HG03378 (cell line): Measurements from ENCODE around the gene SBF2.
A peak's percentile ranks its signal among the peaks of the same experiment; 100 is the strongest.
"Not testable (repeated sequence)": the region's sequence is repeated elsewhere in the genome, so short reads cannot be mapped to it uniquely, and the experiment has no call there.

ENCODE experiments used
- ATAC-seq: cut with Tn5 transposase; IDR thresholded peaks from one replicate; pipeline ENCODE4 v1.9.1; 2021; ENCODE audit warnings: mild to moderate bottlenecking, moderate library complexity; ENCODE audit not compliant: unreplicated experiment

SBF2 gene

DNA sequence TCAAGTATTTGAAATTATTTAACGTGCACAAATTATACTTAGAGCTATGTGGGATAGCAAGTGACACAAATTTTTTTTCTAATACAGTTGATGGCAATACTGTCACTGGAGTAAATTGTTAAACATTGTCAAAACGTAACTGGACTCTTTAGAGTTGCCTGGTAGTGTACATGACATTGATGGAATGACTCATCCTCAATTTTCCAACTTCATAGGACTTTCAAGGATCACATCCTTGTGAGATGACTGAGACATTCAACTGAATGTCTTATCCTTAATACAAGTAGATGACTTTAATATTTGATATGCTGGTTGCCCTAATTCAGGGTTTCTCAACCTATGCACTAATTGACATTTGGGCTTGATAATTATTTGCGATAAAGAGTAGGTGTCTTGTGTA, 320.1 kb downstream of the SBF2 start:
- ATAC-seq = no peak

DNA sequence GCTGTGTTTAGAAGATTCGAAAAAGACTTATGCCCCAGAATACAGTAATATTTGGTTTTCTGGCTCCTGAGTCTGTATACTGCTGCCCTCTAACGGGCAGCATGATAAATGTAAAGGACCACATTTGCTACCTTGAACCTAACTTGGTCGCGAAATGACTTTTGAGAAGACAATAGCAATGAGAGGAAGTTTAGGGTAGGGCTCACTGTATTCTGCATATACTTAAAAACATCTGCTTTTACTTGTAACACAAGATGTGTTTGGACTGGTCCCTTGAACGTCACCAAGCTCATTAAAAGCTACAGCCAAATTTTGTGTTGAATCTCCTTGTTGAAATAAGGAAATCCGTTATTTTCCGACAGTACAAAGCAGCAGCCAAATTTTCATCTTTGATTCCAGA, 321.0 kb downstream of the SBF2 start:
- peak; percentile 55 for ATAC-seq

DNA sequence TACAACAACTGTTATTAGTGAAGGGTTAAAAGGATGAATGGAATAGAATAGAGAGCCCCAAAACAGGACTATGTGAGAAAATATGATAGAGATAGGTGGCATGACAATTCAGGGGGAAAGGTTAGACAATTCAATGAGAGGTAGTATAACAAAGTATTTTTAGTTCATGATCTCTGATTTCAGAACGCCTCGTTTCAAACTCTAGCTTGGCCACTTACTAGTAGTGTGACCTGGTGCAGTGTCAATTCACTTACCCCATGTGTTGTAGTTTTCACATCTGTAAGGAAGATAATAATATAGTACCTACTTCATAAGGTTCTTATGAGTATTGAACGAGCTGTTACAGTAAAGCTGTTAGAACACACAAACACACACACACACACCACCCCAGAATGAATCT, 322.1 kb downstream of the SBF2 start:
- ATAC-seq = no peak

DNA sequence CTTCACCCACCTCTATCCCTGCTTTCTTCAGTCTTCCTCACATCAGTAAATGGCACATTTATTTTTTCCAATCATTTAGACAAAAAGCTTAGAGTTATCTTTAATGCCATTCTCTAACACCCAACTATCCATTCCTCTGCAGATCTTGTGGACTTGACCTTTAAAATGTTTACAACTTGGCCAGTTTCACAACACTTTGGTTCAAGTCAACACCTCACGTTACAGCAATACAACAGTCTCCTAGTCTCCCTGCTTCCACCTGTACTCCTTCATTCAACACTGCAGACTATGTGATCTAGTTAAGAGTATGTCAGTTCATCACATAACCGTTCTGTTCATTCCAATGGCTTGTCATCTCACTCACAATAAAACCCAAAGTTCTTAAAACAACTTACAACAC, 325.0 kb downstream of the SBF2 start:
- no peak for ATAC-seq

DNA sequence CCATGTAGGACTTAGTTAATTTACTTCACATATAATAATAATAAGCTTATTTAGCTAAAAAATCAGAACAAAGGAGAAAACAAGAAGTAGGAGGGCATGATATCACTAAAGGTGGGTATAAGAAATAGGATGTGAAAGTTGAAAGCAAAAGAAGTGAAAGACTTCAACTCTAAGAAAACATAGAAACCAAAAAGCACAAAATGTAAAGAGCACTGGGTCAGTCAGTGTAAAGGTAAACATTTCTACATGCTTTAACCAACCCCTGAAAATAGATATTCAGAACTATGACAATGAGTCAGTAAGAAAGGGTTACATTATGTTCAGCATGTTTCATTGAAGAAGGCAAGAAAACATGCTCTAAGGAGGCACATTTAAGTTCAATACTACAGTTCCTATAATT, 331.3 kb downstream of the SBF2 start:
- peak; percentile 98 for ATAC-seq

DNA sequence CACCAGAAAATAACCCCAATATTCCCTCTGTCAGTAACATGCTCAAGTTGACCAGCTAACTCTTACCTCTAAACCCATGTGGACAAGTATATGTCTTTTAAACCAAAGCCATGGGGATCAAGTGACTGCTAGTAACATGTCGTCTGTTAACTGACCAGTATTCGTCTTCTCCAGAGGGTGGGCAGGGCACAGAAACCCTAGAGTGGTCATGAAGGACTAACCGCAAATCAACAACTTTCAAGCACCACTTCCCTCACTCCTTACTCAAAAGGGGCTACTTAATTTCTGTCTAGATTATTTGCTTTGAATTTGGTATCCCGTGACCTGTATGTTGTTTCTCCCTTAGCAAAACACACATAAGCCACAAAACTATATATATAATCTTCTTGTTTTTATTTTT, 336.9 kb downstream of the SBF2 start:
- no peak for ATAC-seq

DNA sequence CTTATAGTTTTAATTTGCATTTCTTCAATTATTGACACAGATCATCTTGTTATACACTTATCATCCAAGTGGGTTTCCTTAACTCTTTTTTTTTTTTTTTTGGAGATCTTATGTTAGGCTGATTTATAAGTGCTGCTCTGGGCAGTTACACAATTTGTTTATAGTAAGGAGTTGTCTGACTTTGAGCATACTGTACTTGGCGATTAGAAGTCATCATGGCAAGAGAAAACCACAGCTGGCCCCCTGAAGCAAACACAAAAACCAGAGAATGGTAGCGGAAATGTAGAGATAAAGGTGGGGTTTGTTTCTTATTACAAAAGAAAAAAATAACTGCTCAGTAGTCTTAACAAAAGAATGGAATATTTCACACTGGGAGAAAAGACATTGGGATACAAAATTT, 337.5 kb downstream of the SBF2 start:
- no peak for ATAC-seq

DNA sequence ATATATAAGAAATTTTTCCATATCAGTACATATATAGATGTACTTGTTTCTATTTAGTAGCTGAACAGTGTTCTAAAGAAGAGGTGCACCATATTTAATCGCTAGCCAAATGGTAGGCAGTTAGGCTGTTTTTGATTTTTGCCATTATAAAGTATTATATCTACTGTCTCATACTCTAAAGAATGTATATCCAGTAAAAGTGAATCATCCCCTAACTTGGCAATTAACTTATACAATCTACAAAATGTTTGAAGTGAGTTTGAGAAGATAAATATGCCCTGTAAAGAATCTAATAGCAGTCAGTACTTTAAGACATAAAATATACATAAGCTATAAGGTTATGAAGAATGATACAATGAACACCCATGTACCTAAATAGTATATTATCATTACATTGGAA, 338.6 kb downstream of the SBF2 start:
- no peak for ATAC-seq

DNA sequence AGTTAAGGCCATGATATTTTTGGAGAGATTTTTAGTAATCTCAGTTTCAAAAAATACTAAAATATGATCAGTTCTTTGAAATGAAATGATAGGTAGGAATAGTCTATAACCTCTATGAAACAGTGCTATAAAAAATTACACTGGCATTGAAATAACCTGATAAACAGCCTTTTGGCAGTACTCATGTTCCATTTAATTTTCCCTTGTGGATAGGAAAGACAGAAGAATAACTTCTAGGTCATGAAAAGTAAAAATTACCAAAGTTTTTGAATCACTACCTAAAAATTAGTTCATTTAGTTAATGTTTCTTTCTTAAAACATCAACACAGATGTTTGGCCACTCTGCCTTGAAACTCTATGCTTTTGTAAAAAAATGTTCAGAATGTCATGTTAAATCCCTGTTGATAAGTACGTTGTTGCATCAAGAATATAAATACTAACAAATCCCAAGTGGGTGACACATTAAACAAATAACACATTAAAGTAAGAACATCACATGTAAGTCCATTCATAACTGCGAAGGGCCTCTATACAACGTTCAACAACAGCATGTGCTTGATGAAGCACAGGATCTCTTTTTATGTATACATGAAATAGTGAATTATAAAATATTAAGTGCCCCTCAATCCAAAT, 339.9 kb downstream of the SBF2 start:
- no peak for ATAC-seq

DNA sequence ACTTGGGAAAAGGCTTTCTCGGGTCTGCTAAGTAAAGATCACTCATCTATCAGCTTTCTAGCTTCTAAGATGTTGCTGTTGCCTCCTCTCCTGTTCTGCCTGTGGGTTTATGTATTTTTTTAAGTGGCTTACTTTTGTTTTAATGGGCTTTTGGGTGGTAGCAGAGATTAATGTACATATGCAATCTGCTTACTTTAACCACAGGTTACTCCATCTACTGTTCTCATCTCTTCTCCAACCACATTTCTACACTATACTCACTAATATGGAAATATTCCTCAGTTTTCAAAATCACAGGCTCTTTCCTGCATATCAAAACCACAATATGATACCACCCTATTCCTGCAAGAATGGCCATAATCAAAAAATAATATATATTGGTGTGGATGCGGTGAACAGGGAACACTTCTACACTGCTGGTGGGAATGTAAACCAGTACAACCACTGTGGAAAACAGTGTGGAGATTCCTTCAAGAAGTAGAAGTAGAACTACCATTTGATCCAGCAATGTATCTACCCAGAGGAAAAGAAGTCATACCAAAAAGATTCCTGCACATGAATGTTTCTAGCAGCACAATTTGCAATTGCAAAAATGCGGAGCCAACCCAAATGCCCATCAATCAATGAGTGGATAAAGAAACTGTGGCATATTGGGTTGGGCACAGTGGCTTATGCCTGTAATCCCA, 341.4 kb downstream of the SBF2 start:
- no peak for ATAC-seq

DNA sequence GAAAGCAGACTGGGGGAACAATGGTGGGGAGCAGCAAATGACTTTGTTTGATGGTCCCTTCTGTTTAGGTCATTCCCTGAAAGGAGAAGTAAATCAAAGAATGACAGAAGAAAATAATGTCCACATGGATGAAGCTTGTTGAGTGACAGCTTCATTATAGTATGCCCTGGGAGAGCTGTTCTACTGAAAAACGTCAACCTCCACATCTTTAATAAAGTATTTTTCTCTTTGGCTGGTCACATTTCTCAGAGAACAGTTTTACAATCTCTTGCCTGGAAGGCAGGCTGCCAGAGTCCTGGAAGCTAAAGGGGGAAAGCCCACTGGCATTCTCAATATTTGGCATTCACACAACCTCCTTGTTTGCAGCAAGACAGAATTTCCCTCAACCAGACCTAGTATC, 342.2 kb downstream of the SBF2 start:
- no peak for ATAC-seq

DNA sequence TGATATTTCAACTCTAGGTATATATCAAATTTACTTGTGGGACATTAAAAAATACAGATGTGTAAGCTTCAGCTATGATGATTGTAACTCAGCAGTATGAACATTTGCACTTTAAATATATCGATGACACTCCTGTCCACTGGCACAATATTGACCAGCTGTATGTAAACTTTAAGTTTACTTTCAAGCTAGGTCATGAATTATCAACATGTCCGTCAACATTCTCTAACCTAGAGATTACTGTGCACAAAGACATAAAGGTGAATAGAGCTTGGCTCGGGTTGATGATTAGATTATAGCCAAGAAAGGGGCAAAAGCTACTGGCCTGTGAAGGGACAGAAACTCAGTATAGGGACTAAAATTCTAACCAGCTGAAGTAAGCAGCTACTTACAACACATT, 343.6 kb downstream of the SBF2 start:
- no peak for ATAC-seq

DNA sequence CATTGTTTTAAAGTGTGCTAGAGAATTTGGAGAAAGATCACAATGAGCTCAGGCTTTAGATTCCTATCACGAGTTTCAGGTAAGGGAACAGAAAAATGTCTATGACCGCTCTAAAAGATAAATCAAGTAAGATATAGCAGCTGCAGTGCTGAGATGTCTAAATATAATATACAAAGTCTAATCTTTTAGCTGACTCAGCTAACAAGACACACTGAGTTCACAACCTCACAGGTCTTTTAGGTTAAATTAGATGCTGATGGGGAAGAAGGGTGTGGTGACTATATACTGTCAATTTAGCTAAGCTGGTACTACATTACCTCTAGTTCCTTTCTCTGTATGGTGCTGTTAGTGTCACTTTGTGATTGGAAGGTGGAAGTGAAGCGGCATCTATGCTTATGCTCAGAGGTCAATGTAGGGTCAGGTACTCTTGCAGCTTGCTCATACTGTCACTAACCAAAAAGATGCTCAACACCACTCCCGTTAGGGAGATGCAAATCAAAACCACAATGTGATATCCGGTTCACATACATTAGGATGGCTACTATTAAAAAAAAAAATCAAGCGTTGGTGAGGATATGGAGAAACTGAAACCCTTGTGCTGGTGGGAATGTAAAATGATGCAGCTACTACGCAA, 346.7 kb downstream of the SBF2 start:
- ATAC-seq = peak; percentile 92

DNA sequence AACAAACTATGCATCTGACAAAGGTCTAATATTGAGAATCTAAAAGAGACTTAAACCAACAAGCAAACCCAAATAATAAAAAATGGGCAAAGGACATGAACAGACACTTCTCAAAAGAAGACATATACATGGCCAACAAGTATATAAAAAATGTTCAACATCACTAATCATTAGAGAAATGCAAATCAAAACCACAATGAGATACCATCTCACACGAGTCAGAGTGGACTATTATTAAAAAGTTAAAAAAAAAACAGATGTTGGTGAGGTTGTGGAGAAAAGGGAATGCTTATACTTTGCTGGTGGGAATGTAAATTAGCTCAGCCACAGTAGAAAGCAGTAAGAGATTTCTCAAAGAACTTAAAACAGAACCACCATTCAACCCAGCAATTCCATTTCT, 348.3 kb downstream of the SBF2 start:
- ATAC-seq = not testable (repeated sequence)

DNA sequence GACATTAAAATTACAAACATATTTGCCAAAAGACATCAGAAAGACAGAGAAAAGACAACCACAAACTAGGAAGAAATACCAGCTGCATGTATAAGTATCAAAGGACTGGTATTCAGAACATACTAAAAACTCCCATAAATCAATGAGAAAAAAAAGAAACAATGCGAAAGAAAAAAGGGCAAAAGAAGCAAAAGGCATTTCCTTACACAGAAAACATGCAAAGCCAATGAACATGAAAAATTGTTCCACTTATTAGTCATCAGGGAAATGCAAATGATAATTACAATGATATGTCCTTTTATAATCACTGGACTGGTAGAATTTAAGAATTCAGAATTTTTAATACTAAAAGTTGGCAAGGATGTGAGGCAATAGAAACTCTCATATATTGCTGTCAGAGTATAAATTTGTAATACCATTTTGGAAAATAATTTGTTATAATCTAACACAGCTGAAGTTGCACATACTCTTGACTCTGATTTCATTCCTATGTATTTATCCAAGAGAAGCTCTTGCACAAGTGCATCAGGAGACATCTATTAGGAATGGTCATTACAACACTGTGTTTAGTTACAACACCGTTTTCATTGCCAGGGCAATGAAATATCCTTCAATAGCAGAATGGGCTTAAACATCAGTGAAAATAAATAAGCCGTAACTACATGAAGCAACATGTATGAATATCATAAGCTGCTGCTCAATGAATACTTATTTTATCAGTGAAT, 350.5 kb downstream of the SBF2 start:
- ATAC-seq = no peak

DNA sequence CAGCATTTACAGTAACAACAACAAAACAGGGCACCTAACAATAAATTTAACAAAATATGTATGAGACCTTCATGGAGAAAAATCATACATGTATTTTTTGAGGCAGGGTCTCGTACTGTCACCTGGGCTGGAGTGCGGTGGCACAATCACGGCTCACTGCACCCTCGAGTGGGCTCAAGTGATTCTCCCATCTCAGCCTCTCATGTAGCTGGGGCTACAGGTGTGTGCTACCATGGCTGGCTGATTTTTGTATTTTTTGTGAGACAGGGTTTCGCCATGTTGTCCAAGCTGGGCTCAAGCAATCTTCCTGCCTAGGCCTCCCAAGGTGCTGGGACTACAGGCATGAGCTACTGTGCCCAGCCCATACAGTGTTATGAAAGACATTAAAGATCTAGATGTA, 352.0 kb downstream of the SBF2 start:
- no peak for ATAC-seq

DNA sequence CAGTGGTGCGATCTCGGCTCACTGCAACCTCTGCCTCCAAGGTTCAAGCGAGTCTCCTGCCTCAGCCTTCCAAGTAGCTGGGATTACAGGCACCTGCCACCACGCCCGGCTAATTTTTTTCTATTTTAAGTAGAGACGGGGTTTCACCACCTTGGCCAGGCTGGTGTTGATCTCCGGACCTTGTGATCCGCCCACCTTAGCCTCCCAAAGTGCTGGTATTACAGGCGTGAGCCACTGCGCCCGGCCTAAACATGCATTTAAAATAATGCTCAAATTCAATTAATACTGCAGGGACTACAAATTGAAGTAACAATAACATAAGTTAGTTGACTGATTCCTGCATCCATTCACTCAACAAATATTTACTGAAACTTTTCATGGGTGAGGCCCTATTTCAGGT, 354.9 kb downstream of the SBF2 start:
- not testable (repeated sequence) for ATAC-seq

DNA sequence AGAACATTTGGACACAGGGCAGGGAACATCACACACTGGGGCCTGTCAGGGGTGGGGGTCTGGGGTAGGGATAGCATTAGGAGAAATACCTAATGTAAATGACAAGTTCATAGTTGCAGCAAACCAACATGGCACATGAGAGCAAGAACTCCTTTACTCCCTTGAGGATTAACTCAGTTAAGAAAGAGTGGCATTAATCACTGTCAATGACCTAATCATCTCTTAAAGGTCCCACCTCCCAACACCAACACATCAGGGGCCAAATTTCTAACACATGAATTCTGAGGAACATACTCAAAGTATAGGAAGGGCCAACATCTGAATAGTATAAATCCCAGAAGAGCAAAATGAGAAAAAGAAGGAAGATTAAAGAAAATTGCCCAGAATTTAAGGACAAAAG, 357.3 kb downstream of the SBF2 start:
- no peak for ATAC-seq

DNA sequence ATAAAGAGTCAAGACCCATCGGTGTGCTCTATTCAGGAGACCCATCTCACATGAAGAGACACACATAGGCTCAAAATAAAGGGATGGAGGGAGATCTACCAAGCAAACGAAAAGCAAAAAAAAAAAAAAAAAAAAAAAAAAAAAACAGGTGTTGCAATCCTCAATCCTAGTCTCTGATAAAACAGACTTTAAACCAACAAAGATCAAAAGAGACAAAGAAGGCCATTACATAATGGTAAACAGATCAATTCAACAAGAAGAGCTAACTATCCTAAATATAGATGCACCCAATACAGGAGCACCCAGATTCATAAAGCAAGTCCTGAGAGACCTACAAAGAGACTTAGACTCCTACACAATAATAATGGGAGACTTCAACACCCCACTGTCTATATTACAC, 361.2 kb downstream of the SBF2 start:
- not testable (repeated sequence) for ATAC-seq

DNA sequence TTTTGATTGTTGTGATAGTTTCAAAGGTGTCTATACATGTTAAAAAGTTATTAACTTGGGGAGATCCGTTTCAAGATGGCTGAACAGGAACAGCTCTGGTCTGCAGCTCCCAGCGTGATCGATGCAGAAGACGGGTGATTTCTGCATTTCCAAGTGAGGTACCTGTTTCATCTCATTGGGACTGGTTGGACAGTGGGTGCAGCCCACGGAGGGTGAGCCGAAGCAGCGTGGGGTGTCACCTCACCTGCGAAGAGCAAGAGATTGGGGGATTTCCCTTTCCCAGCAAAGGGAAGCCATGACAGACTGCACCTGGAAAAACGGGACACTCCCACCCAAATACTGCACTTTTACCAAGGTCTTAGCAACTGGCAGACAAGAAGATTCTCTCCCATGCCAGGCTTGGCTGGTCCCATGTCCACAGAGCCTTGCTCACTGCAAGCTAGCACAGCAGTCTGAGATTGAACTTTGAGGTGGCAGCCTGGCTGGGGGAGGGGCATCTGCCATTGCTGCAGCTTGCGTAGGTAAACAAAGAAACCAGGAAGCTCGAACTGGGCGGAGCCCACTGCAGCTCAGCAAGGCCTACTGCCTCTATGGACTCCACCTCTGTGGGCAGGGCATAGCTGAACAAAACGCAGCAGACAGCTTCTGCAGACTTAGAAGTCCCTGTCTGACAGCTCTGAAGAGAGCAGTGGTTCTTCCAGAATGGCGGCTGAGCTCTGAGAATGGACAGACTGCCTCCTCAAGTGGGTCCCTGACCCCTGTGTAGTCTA, 363.3 kb downstream of the SBF2 start:
- ATAC-seq = not testable (repeated sequence)

DNA sequence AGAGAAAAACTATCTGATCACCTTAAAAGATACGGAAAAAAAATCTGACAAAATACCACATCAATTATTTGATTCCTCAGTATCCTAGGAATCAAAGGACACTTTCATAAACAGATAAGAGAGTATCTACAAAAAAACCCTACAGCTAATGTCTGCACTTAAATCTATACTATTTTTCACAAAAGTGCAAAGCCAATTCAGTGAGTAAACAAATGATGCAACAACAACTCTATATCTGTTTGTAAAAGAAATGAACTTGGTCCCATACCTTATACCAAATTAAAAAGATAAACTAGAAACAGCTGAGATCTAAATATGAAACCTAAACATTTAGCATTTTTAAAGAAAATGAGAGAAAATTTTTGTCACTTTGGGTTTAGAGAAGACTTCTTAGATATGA, 366.3 kb downstream of the SBF2 start:
- no peak for ATAC-seq
